HG03159 (cell line): ENCODE measurements around the gene TRDMT1.
A peak's percentile ranks its signal among the peaks of the same experiment; 100 is the strongest.

ENCODE experiments used
- ATAC-seq: cut with Tn5 transposase; IDR thresholded peaks from one replicate; pipeline ENCODE4 v1.9.1; 2021; ENCODE audit warnings: mild to moderate bottlenecking, moderate library complexity; ENCODE audit not compliant: unreplicated experiment

The TRDMT1 gene

DNA sequence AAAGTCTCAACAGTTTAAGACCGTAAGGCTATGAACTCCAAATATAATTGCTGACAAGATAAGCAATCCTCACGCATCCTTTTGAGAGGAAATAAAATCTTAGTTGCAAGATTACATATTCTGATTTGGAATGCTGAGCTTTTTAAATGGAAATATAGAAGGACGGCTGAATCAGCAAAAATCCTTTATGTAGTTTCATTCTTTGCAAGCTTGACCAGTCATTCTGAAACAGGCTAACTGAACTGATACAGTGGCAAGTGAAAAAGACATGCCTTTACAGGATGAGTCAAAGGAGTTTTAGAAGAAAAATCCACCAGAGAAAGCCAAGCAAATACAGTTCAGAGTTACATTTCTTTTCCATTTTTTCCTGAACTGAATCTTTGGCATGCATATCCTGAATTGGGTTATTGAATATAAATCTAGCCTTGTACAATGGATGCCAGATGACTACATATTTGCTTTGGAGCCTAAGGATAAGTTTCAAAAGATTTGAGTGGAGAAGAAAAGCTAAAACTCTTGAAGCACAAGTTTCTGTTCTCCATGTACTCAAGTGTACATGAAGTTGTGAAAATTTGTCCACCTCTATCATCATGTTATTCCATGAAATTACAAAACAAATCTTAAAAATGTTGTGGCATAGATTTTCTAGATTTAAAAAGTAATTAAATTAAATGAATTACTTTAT, 30.9 kb upstream of the TRDMT1 start:
- no peak for ATAC-seq

- ATAC-seq, result no peak
Observed at GRCh38 chr10:17231788-17232187, 30.3 kb upstream of the TRDMT1 start.

GRCh38 chr10:17229967-17230682, 28.7 kb upstream of the TRDMT1 start:
- ATAC-seq, result peak; percentile 54

- ATAC-seq, result no peak
Observed at GRCh38 chr10:17229717-17229966, 28.2 kb upstream of the TRDMT1 start.

DNA sequence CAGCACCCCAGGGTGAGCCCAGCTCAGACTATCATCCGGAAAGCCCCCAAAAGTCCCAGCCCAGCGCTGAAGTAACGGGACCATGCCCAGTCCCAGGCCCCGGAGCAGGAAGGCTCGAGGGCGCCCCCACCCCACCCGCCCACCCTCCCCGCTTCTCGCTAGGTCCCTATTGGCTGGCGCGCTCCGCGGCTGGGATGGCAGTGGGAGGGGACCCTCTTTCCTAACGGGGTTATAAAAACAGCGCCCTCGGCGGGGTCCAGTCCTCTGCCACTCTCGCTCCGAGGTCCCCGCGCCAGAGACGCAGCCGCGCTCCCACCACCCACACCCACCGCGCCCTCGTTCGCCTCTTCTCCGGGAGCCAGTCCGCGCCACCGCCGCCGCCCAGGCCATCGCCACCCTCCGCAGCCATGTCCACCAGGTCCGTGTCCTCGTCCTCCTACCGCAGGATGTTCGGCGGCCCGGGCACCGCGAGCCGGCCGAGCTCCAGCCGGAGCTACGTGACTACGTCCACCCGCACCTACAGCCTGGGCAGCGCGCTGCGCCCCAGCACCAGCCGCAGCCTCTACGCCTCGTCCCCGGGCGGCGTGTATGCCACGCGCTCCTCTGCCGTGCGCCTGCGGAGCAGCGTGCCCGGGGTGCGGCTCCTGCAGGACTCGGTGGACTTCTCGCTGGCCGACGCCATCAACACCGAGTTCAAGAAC, 27.7 kb upstream of the TRDMT1 start:
- peak; percentile 10 for ATAC-seq

DNA sequence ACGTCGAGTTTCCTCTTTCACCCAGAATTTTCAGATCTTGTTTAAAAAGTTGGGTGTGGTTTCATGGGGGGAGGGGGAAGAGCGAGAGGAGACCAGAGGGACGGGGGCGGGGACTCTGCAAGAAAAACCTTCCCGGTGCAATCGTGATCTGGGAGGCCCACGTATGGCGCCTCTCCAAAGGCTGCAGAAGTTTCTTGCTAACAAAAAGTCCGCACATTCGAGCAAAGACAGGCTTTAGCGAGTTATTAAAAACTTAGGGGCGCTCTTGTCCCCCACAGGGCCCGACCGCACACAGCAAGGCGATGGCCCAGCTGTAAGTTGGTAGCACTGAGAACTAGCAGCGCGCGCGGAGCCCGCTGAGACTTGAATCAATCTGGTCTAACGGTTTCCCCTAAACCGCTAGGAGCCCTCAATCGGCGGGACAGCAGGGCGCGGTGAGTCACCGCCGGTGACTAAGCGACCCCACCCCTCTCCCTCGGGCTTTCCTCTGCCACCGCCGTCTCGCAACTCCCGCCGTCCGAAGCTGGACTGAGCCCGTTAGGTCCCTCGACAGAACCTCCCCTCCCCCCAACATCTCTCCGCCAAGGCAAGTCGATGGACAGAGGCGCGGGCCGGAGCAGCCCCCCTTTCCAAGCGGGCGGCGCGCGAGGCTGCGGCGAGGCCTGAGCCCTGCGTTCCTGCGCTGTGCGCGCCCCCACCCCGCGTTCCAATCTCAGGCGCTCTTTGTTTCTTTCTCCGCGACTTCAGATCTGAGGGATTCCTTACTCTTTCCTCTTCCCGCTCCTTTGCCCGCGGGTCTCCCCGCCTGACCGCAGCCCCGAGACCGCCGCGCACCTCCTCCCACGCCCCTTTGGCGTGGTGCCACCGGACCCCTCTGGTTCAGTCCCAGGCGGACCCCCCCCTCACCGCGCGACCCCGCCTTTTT, 26.9 kb upstream of the TRDMT1 start, which contains the start of gene VIM:
TSS of gene VIM (plus strand) at position 151 of the 925 bp plus-strand sequence. CDS start 1,182 bp downstream, outside the sequence.
- ATAC-seq, result peak; percentile 35

GRCh38 chr10:17227367-17228090, 26.1 kb upstream of the TRDMT1 start:
- ATAC-seq, result peak; percentile 21

DNA sequence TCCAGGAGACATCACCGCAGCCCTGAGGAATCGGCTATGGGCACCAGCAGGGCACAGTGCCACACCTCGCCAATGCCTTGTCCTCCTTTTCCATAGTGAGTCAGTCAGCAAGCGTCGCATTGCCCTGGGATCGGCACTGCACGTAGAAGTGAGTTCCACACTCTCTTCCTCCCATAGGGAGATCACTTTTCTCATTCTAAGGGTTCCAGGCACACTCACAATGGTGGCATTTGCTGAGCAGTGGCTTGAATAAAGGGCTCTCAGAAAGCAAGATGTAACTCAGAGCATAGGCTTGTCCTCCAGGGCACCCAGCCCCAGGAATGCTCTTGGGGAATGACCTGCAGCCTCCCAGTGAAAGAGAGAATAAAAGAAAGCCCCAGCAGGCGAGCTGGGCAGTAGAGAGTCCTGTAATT, 25.4 kb upstream of the TRDMT1 start:
- no peak for ATAC-seq

- no peak for ATAC-seq
Observed at GRCh38 chr10:17225808-17226207, 24.3 kb upstream of the TRDMT1 start.

DNA sequence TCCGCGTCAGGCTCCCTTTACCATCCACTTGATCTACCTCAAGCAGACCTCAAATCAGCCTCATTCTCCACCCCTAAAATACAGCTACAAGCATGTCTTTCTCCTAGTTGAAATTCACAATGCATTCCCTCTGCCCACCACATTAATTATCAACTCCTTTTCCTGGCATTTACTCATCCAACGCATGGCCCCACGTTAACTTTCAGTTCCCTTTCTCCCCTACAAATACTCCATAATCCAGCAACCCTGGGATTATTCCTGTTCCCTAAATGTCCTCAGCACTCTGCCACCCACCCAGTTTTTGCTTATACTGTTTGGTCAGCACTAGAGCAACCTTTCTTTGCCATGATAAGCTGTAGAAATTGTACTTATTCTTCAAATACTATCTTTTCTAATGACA, 20.9 kb upstream of the TRDMT1 start:
- no peak for ATAC-seq

DNA sequence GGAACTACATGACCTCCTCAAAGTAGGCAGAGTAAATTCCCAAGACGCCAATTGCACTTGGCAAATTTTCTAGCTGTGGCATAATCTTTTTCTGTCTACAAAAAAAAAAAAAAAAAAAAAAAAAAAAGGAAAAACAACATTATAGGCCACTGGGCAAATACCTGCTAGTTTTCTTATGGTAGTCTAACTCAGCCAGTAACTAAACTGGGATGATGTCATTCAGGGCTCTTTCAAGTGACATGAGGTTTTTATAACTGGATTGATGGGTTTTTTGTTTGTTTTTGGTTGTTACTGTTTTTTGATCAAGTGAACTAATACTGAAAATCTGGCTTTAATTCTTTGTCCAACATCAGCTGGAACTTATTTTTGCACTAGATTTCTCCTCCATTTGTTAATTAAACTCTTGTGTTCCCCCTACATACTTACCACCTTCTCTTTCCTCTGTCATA, 19.2 kb upstream of the TRDMT1 start:
- ATAC-seq, result no peak

- ATAC-seq, result no peak
Observed at GRCh38 chr10:17219024-17219423, 17.6 kb upstream of the TRDMT1 start.

DNA sequence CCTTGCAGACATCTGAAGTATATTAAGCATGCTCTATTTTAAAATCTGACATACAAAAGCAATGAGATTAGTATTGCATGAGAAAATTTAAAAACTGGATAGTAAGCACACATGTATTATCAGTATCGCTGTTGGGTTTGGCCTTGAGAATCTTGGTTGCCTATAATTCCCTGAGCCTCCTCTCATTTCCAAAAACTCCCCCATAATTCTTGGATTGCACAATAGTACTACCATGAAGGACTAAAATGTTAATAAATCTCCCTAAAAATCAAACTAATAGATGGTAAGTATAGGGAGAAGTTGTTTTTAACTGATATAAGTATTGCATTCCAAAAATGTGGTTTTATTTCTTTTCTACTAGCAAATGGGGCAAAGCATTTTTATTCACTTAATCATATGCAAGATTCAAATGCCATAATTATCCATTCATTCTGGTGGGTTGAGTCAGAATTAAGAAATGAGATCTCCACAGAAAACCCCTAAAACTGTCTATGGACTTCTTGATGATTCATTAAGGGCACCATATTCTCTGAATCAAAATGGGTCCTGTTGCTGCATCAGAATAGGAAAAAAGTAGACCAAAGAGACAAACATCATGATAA, 16.3 kb upstream of the TRDMT1 start:
- ATAC-seq, result no peak

- ATAC-seq, result no peak
Observed at GRCh38 chr10:17216901-17217395, 15.5 kb upstream of the TRDMT1 start.

DNA sequence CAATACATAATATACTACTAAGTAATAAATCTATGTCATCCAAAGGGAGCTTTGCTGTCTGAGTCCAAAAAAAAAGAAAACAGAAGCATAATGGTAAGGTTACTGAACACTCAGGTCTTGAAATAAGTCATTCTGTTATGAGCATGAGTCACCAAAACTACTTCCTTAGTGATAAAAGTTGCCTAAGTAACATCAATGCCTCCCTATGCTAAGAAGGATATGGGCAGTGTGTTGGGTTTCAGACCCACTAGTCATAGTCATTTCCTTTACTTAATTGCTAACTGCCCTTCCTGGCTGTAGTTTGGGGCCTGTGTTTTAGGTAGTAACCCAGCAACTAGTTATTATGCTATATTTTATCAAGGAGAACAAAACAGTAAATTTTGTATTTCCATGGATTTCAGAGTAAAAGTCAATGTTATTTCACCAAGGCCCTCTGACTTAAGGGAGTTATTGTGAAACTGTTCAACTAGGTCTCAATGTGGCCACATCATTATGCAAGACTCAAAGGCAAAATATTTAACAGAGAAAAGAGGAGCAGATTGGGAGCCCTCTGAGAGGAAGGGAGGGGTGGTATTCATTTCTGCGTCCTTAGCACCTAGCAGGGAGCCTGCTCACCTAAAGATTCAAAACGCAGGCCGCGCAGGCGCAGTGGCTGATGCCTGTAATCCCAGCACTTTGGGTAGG, 14.9 kb upstream of the TRDMT1 start:
- ATAC-seq, result peak; percentile 99

DNA sequence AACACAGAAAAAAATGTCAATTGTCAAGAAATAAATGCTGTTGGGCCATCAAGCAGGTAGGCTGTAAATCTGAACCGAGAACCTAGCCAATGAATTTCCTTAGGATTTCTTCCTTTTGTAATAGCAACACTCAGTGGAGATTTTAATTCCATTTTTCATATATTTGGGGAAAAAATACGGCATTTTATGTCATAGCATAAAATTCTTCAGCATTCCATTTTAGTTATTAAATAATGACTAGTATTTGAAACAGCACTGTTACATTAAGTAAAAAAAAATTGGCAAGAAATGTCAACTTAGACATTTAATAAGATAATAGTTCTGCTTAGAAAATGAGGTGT, 14.3 kb upstream of the TRDMT1 start:
- no peak for ATAC-seq

GRCh38 chr10:17214971-17215781, 13.7 kb upstream of the TRDMT1 start:
- ATAC-seq, result no peak

GRCh38 chr10:17214526-17214925, 13.1 kb upstream of the TRDMT1 start:
- no peak for ATAC-seq
